ENCODE results near the gene CFP. TPM values are rescaled to one million over a fixed set of nuclear protein-coding genes. Genes with fewer than 3 reads are reported as not detected.

The CFP gene
- total RNA-seq, 1 donor from 2014 or later = 0.51 TPM

- Mint-ChIP-seq H3K4me3 (peak overlapping the region; percentile 69), H3K36me3 (no peaks in the 10 kb centered on the region), H3K27ac (no peak overlapping the region), H3K27me3 (peaks cover 52% of the 10 kb centered on the region), H3K9me3 (no peaks in the 10 kb centered on the region), H3K4me1 (ENCODE audit: unreplicated experiment) (no peaks in the 10 kb centered on the region)
- TF ChIP-seq, protein P1, sequence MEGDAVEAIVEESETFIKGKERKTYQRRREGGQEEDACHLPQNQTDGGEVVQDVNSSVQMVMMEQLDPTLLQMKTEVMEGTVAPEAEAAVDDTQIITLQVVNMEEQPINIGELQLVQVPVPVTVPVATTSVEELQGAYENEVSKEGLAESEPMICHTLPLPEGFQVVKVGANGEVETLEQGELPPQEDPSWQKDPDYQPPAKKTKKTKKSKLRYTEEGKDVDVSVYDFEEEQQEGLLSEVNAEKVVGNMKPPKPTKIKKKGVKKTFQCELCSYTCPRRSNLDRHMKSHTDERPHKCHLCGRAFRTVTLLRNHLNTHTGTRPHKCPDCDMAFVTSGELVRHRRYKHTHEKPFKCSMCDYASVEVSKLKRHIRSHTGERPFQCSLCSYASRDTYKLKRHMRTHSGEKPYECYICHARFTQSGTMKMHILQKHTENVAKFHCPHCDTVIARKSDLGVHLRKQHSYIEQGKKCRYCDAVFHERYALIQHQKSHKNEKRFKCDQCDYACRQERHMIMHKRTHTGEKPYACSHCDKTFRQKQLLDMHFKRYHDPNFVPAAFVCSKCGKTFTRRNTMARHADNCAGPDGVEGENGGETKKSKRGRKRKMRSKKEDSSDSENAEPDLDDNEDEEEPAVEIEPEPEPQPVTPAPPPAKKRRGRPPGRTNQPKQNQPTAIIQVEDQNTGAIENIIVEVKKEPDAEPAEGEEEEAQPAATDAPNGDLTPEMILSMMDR (conservative IDR thresholded peaks at IDR 0.05) = no peak
- no peak for DNase-seq (ENCODE audit: extremely low spot score, unreplicated experiment)
Observed at GRCh38 chrX:47618923-47619485, 10.7 kb downstream of the CFP start.

DNA sequence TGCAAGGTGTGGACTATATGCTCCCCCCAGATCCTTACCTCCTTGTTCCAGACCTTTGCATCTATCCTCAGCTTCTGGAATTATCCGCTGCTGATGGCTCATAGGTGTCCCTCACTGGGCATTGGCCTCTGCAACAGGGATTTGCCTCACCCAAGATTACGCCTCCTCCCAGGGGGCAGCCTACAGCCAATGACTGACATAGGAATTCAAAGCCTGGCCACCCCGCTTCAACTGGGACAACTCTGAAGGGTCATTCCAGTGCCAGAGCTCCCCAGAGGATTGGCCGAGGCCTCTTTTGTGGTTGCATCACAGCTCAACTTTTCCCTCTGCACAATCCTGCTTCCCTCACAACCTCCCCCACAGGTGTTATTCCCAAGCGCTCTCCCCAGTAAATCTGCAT, 15.1 kb downstream of the CFP start:
- Mint-ChIP-seq H3K27me3 (peaks cover 26% of the 10 kb centered on the region), H3K4me3 (no peak overlapping the region), H3K4me1 (ENCODE audit: unreplicated experiment) (no peaks in the 10 kb centered on the region), H3K36me3 (no peaks in the 10 kb centered on the region), H3K9me3 (peaks cover 4% of the 10 kb centered on the region), H3K27ac (no peak overlapping the region)
- DNase-seq (ENCODE audit: extremely low spot score, unreplicated experiment) = no peak
- TF ChIP-seq, protein P1 (conservative IDR thresholded peaks at IDR 0.05) = no peak

GRCh38 chrX:47613082-47613481, 16.6 kb downstream of the CFP start:
- Mint-ChIP-seq H3K27me3 (peaks cover 16% of the 10 kb centered on the region), H3K9me3 (peaks cover 4% of the 10 kb centered on the region), H3K4me1 (ENCODE audit: unreplicated experiment) (peaks cover 3% of the 10 kb centered on the region), H3K27ac (no peak overlapping the region), H3K4me3 (no peak overlapping the region), H3K36me3 (no peaks in the 10 kb centered on the region)
- TF ChIP-seq, protein P1 (conservative IDR thresholded peaks at IDR 0.05) = no peak
- no peak for DNase-seq (ENCODE audit: extremely low spot score, unreplicated experiment)

DNA sequence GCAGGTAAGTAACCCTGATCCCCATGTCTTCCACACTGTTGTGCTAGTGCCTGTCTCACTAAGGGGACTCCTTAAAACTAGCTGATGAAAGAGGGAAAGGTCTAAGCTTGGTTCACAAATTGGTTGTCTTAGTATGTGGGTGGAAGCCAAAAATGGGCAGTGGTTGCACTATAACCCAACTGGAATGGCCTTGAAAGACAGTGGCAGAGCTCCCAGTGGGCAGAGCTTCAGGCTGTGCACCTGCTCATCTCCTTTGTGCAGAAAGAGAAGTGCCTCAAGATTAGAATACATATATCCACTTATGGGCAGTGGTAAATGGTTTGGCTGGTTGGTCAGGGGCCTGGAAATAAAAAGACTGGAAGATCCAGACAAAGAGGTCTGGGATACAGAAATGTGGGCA, 17.3 kb downstream of the CFP start:
- Mint-ChIP-seq H3K27me3 (peaks cover 10% of the 10 kb centered on the region), H3K27ac (no peak overlapping the region), H3K36me3 (no peaks in the 10 kb centered on the region), H3K4me1 (ENCODE audit: unreplicated experiment) (peaks cover 3% of the 10 kb centered on the region), H3K4me3 (no peak overlapping the region), H3K9me3 (peaks cover 4% of the 10 kb centered on the region)
- TF ChIP-seq, protein P1 (conservative IDR thresholded peaks at IDR 0.05) = no peak
- no peak for DNase-seq (ENCODE audit: extremely low spot score, unreplicated experiment)

DNA sequence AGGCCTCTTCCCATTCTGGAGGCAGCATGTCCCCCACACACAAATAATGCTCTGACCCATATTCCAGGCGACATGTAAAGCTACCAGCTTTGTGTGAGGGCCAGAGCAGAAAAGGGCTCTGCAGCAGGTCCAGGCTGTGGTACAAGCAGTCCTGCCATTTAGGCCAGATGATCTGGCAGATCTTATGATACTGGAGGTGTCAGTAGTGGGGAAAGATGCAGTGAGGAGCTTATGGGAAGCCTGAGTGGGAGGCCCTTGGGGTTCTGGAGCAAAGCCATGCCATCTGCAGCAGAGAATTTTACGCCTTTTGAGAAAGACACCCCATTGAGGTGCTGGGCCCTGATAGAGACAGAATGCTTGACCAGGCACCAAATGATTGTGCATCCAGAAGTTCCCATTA, 17.8 kb downstream of the CFP start:
- no peak overlapping the region for H3K27ac Mint-ChIP-seq
- H3K27me3 Mint-ChIP-seq = peaks cover 9% of the 10 kb centered on the region
- peaks cover 3% of the 10 kb centered on the region for H3K4me1 Mint-ChIP-seq (ENCODE audit: unreplicated experiment)
- TF ChIP-seq, protein P1 (conservative IDR thresholded peaks at IDR 0.05) = no peak
- H3K9me3 Mint-ChIP-seq = peaks cover 4% of the 10 kb centered on the region
- no peak overlapping the region for H3K4me3 Mint-ChIP-seq
- H3K36me3 Mint-ChIP-seq = no peaks in the 10 kb centered on the region
- no peak for DNase-seq (ENCODE audit: extremely low spot score, unreplicated experiment)

DNA sequence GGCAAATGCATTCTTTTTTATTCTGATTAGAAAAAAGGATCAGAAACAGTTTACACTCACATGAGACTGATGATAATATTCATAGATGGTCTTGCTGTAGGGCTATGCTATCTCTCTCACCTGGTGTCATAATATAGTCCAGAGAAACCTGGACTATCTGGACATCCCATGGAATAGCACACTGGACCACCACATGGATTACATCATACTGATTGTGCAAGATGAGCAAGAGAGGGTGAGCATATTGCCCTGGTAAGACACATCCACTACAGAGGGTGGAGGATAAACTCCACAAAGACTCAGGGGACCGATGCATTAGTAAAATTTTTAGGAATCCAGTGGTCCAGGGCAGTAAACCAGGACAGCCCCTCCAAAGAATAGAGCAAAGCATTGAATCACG, 18.2 kb downstream of the CFP start:
- Mint-ChIP-seq H3K4me1 (ENCODE audit: unreplicated experiment) (peaks cover 3% of the 10 kb centered on the region), H3K9me3 (peaks cover 4% of the 10 kb centered on the region), H3K36me3 (no peaks in the 10 kb centered on the region), H3K27me3 (peaks cover 5% of the 10 kb centered on the region), H3K4me3 (no peak overlapping the region), H3K27ac (no peak overlapping the region)
- TF ChIP-seq, protein P1 (conservative IDR thresholded peaks at IDR 0.05) = no peak
- no peak for DNase-seq (ENCODE audit: extremely low spot score, unreplicated experiment)

All from type B pancreatic cell (in vitro differentiated cells).